Stimulated activated CD8-positive, alpha-beta memory T cell treated with anti-CD3 and anti-CD28 coated beads, Interleukin-12 subunit alpha, Interleukin-12 subunit beta, amount 100 ng/mL, for 4 hours (primary cell): ENCODE results near the gene HS3ST6.
"Not testable (repeated sequence)": the region's sequence is repeated elsewhere in the genome, so short reads cannot be mapped to it uniquely, and the experiment has no call there.

Source experiments
- DNase-seq: peaks from one replicate; pipeline ENCODE4 v3.0.0-alpha.2; 2020; ENCODE audit warnings: low read depth

The HS3ST6 gene

GRCh38 chr16:1907226-1907860 lies 10.9 kb downstream of the HS3ST6 start:
- no peak for DNase-seq

- DNase-seq: no peak
Measured at GRCh38 chr16:1906846-1907165, 11.4 kb downstream of the HS3ST6 start.

- no peak for DNase-seq
Measured at GRCh38 chr16:1906055-1906845, 12.0 kb downstream of the HS3ST6 start.

- no peak for DNase-seq
Measured at GRCh38 chr16:1903845-1904840, 14.1 kb downstream of the HS3ST6 start.

GRCh38 chr16:1903220-1903574 lies 15.0 kb downstream of the HS3ST6 start:
- DNase-seq: no peak

GRCh38 chr16:1902547-1903219 lies 15.5 kb downstream of the HS3ST6 start:
- DNase-seq: no peak

GRCh38 chr16:1900452-1900774 lies 17.8 kb downstream of the HS3ST6 start:
- DNase-seq: no peak

- DNase-seq: no peak
Measured at GRCh38 chr16:1899641-1900451, 18.4 kb downstream of the HS3ST6 start.

GRCh38 chr16:1897692-1898091 lies 20.5 kb downstream of the HS3ST6 start:
- DNase-seq: not testable (repeated sequence)

GRCh38 chr16:1895949-1896675 lies 22.1 kb downstream of the HS3ST6 start:
- DNase-seq: no peak

- DNase-seq: no peak
Measured at GRCh38 chr16:1895068-1895467, 23.1 kb downstream of the HS3ST6 start.

- no peak for DNase-seq
Measured at GRCh38 chr16:1890708-1891050, 27.5 kb downstream of the HS3ST6 start.

GRCh38 chr16:1890024-1890707 lies 28.0 kb downstream of the HS3ST6 start:
- no peak for DNase-seq

- no peak for DNase-seq
Measured at GRCh38 chr16:1887711-1888354, 30.4 kb downstream of the HS3ST6 start.

- no peak for DNase-seq
Measured at GRCh38 chr16:1884889-1885288, 33.3 kb downstream of the HS3ST6 start.

- no peak for DNase-seq
Measured at GRCh38 chr16:1884155-1884760, 34.0 kb downstream of the HS3ST6 start.

GRCh38 chr16:1881172-1881571 lies 37.0 kb downstream of the HS3ST6 start:
- not testable (repeated sequence) for DNase-seq

- DNase-seq: no peak
Measured at GRCh38 chr16:1879477-1879876, 38.7 kb downstream of the HS3ST6 start.

GRCh38 chr16:1878256-1878655 lies 40.0 kb downstream of the HS3ST6 start:
- DNase-seq: no peak
